Measurements from ENCODE around the gene MAP4K1.
"Not testable (repeated sequence)": the region's sequence is repeated elsewhere in the genome, so short reads cannot be mapped to it uniquely, and the experiment has no call there.

MAP4K1 gene

GRCh38 chr19:38619361-38620174 is 1.8 kb upstream of the MAP4K1 start:
- no peak for DNase-seq (ENCODE audit: low spot score)

GRCh38 chr19:38618590-38619360 is 1.0 kb upstream of the MAP4K1 start, which contains the start of gene EIF3K:
Gene EIF3K (plus strand): TSS chr19:38619188. CDS start chr19:38619269, 81 bp downstream.
- peak; percentile 97 for DNase-seq (ENCODE audit: low spot score)

DNA sequence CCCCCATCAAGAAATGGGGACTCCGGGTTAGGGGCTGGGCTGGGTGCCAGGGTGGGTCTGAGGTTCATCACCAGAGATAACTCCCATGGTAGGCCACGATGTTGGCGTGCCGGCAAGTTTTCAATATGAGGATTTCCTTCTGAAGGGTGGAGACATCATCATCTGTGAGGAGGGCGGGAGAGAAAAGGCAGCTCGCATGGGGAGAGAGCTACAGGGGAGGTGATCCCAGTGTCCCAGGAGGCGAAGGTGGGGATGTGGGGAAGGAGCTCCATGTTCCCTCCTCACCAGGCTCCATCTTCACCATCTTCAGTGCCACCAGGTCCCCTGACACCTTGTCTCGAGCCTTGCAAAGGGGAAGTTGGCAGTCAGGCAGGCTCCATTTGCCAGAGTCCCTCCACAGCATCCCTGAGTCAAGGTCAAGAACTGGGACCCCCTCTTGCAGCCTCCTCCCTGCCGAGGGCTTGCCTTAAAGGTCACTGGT is 430 bp downstream of the MAP4K1 start:
- DNase-seq (ENCODE audit: low spot score) = peak; percentile 13

DNA sequence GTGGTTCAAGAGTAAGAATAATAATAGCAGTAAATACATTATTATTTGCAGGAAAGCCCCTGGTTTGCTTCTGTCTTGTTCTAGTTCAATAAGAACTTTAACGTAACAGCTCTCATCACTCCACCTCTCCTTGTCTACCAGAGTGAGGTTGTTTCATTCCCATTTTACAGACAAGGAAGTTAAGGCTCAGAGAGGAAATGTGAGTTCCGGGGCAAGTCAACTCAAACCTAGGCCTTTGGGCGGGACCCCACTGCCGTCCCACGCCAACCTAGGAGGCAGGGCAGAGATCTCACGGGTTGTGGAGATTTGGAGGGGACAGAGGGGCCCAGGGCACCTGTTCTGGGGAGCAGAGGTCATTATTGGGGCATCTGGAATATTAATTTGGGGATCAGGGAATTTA is 1.5 kb downstream of the MAP4K1 start:
- peak; percentile 6 for DNase-seq (ENCODE audit: low spot score)

DNA sequence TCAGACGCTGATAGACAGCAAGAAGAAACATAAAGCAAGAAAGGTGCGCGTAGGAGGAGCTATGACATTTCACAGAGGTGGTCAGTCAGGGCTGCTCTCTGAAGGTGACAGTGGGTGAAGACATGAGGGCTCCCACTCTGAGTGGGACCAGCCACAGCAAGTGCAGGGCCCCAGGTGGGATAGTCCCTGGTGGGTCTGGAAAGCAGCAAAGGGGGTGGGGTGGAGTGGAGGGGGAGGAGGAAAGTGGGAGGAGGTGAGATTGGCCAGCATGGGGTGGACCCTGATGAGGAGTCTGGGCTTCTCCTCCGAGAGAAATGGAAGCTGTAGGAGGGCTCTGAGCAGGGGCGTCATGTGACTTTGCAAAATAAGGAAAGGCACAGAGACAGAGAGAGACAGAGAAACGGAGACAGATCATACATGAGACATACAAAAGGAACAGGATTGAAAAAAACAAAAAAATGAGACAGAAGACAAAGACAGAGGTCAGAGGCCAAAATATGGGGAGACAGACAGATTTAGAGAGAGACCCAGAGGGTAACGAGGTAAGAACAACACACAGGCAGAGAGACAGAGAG is 2.7 kb downstream of the MAP4K1 start:
- no peak for DNase-seq (ENCODE audit: low spot score)

GRCh38 chr19:38614289-38614688 is 3.5 kb downstream of the MAP4K1 start:
- DNase-seq (ENCODE audit: low spot score) = no peak

DNA sequence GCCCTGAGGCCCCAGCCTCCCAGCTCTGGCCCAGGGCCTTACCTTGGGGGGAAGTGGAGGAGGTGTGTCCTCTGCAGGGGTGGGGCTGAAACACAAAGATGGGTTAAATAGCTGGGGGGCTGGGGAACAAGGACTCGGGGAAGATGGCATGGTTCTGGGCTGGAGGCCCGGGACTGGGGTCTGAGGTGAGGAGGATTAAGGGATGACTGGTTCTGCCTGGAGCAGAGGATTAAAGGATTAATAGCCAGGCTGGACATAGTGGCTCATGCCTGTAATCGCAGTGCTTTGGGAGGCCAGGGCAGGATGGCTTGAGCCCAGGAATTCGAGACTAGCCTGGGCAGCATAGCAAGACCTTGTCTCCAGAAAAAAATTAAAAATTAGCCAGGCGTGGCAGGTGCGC is 11.6 kb downstream of the MAP4K1 start:
- DNase-seq (ENCODE audit: low spot score) = no peak

GRCh38 chr19:38602856-38603255 is 14.9 kb downstream of the MAP4K1 start:
- not testable (repeated sequence) for DNase-seq (ENCODE audit: low spot score)

GRCh38 chr19:38599722-38600121 is 18.0 kb downstream of the MAP4K1 start:
- no peak for DNase-seq (ENCODE audit: low spot score)

- no peak for DNase-seq (ENCODE audit: low spot score)
Measured at GRCh38 chr19:38597075-38597474, 20.7 kb downstream of the MAP4K1 start.

- no peak for DNase-seq (ENCODE audit: low spot score)
Measured at GRCh38 chr19:38596057-38596981, 21.4 kb downstream of the MAP4K1 start.

GRCh38 chr19:38592940-38593339 is 24.8 kb downstream of the MAP4K1 start:
- no peak for DNase-seq (ENCODE audit: low spot score)

DNA sequence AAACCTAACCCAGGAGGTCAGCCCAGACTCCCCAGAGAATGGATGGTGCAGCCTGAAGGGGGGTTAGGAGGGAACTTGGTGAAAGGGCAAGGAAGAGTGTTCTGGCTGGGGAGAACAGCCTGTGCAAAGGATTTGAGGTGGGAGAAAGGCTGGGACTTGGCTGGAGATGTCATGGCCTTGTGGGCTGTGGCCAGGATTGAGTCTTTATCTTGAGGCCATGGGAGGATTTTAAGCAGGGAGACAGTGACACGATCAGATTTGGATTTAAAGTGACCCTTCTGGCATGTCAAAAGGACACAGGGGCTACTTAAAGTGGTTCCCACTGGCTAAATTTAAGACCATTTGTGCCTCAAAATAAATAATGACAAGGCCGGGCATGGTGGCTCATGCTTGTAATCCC is 29.7 kb downstream of the MAP4K1 start:
- no peak for DNase-seq (ENCODE audit: low spot score)

- no peak for DNase-seq (ENCODE audit: low spot score)
Measured at GRCh38 chr19:38587562-38587961, 30.2 kb downstream of the MAP4K1 start.

DNA sequence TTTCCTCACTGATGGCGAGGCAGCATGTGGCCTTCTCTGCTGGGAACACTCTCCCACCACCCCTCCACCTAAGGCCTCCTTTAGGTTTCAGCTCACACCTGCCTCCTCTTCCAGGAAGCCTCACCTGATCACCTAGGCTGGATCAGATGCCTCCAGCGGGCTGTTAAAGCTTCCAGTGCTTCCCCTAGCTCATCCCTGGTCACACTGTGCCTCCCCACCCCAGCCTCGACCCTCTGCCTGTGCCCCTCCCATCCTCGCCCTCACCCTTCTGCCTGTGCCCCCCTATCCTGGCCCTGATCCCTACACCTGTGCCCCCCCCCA is 33.8 kb downstream of the MAP4K1 start:
- DNase-seq (ENCODE audit: low spot score) = no peak

GRCh38 chr19:38583219-38583984 is 34.4 kb downstream of the MAP4K1 start:
- no peak for DNase-seq (ENCODE audit: low spot score)

DNA sequence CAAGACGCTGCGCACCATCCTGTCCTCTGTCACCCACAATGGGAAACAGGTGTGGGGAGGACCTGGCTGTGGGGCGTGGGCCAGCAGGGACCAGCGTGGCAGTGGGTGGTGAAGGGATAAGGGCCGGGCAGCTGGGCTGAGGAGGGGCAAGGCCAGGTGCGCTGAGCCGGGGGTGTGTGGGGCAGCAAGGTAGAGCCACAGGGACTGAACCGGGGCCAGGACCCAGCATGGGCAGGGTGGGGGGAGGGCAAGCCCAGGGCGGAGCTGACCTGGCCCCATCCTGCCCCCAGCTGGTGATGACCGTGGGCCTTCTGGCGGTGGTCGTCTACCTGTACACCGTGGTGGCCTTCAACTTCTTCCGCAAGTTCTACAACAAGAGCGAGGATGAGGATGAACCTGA is 37.7 kb downstream of the MAP4K1 start:
- DNase-seq (ENCODE audit: low spot score) = no peak

GRCh38 chr19:38579304-38579703 is 38.4 kb downstream of the MAP4K1 start:
- peak; percentile 30 for DNase-seq (ENCODE audit: low spot score)

- DNase-seq (ENCODE audit: low spot score) = no peak
Measured at GRCh38 chr19:38577826-38578225, 39.9 kb downstream of the MAP4K1 start.

DNA sequence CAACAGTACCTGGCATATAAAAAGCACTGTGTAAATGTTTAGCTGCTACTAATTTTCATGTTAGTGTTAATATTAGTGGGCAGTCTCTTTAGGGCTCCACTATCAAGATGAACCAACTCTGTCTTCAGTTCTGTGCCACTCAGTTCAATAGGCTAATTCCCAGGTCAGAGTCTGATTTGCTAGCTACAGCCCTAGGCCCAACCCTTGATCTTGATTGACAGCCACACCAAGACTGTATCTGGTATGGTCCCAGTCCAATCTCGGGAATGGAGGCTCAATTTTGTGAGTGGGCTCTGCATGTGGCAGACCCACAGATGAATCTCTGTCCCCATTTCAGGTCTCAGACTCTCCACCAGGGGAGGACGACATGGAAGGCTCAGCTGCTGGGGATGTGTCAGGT is 46.1 kb downstream of the MAP4K1 start:
- no peak for DNase-seq (ENCODE audit: low spot score)

- DNase-seq (ENCODE audit: low spot score) = no peak
Measured at GRCh38 chr19:38569368-38569983, 48.3 kb downstream of the MAP4K1 start.

Data from CD4-positive, alpha-beta T cell treated with Interleukin-2 at 100 ng/mL for 4 hours (primary cell).